HK-2 (cell line): Measurements from ENCODE around the gene DDTL.
"Not testable (repeated sequence)": the region's sequence is repeated elsewhere in the genome, so short reads cannot be mapped to it uniquely, and the experiment has no call there.

Experiments used
- DNase-seq: peaks from one replicate; pipeline ENCODE4 v3.0.0-alpha.2; 2018; ENCODE audit not compliant: unreplicated experiment

Gene DDTL

DNA sequence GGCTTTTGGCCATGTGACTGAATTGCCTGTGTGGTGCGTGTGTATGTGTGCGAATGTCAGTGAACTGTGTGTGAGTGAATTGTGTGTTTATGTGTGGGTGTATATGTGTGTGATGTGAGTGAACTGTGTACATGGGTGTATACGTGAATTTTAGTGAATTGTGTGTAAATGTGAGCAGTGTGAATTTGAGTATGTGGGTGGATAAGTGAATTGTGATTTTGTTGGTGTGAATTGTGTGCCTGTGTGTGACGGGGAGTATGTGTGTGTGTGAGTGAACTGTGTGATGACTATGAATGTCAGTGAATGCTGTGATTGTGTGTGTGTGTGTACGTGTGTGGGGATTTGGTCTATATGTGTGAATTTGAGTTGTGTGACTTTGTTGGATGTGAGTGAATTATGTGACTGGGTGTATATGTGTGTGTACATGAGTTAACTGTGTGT is 3.5 kb downstream of the DDTL start:
- no peak for DNase-seq

DNA sequence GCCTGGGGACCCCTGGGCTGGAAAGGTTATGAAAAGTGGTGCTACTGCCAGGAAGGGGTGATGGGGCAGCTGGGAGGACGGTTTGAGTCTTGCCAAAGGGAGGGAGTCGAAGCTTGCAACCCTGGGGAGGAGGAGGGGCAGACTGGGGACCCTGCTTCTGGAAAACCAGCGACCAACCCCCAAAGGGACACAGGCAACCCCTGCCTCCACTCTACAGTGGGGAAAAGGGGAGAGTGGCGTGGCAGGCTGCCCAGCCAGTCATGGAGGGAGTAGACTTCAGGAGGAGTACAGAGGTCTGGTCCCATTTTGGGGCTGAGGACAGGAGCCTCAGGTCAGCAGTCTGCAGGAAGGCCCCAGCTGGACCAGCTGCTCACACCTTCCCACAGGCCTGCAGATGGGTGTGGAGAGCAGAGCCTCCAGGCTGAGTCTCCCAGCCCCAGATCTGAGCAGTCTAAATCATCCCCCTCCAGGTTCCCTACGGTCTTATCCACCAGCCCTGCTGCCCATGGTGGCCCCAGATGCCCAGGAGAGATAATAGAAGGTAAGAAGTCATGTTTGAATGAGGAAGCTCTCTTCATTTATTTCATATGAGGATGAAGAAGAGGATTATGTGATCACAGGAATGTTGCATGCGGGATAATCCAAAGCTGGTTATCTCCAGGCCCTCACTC is 4.3 kb downstream of the DDTL start:
- no peak for DNase-seq

DNA sequence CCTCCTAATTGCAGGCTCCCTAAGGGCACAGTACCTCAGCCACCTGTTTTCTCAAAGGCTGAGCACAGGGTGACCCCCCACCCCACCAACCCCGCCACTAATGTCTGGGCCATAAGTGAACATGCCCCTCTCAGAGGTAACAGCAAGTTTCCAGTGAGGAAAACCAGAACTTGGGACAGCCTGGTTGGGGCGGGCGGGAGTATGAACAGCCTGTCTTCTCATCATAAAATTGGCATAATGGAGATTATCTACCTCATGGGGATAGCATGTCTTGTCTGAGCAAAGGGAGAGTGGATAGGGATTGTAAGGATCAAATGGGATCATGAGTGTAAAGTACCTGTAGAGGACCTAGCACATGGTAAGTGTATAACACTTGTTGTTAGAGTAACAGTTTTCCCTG is 5.2 kb downstream of the DDTL start:
- DNase-seq = not testable (repeated sequence)

DNA sequence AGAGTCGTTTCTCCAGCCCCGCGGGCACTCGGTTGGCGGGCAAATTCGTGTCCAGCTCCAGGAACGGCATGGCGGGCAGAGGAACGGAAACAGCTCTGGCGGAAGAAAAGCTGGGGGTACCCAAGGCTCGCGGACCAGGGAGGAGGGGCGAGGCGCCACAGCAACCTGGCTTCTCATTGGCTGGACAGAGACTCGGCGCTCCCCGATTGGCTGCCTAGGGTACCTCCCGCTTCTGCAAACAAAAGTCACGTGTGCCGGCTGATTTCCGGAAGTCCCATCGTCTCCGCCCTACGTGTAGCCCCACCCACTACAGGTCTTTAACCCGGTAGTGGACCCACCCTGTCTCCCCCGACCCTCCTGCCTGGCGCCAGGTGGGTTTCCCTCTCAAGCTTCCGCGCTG is 7.7 kb downstream of the DDTL start, which contains the start of gene DDT:
Gene DDT (minus strand): TSS at position 97 of the 400 bp plus-strand sequence. CDS start 27 bp downstream, at position 70.
- DNase-seq = not testable (repeated sequence)

DNA sequence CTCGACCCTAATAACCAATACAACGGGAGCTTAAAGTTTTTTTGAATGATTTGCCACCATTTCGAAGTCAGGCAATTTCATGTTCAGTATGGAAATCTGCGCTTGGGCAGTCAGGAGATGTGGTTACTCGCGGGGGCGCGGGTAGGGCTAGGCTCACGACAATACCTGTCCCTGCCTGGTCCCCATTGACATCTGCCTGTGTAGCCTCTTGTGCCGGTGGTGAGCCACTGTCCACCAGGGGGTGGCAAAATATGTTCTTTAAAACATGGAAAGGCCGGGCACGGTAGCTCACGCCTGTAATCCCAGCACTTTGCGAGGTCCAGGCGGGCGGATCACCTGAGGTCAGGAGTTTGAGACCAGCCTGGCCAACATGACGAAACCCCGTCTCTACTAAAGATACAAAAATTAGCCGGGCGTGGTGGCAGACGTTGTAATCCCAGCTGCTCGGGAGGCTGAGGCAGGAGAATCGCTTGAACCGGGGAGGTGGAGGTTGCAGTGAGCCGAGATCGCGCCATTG is 8.2 kb downstream of the DDTL start:
- DNase-seq = not testable (repeated sequence)

DNA sequence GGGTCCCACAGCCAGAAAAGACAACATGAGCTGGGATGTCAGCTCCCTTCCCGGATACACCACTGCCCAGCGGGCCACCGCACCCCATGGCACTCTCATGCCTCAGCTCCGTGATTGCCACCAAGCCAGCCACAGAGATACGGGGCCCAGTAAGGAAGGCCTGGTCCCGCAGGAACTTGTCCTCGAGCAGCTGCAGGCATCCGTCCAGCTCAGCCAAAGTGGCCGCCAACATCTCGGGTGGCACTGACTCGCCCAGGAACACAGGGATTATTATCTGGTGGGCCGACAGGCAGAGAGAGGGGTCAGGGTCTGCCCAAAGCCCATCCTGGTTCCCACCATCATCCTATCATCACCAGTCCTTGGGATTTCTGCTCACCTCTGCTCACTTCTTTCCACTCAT is 10.6 kb downstream of the DDTL start:
- DNase-seq = not testable (repeated sequence)

DNA sequence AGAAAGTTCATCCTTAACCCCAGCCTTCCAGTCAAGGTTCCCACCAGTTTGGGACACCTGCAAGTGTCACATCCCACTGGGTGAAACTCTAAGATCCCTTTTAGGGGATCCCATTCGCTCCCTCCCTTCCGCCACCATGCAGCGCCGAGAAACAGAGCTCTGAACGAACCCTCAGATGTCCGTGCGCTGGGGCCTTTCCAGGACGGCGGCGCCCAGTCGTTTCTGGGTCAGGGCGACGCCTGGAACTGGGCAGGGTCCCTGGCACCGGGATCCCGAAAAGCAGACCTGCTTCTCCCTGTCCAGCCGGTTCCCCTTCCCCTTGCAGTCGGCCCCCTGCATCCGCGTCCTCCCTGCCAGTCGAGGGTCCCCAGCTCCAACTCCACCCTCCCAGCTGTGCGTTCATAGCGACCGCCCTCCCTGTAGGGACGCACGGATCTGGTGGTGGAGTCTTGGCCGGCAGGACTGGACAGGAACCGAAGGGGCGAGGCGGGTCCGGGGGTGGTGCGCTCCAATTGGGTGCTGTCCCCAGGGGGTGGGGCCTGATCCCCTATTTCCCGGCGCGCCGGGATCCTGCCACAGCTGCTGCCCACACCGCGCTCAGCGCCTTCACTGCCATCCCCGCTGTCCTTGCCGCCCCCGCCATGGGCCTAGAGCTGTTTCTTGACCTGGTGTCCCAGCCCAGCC is 13.0 kb downstream of the DDTL start, which contains the start of gene GSTT2:
Gene GSTT2 (plus strand): TSS at position 578 of the 684 bp plus-strand sequence.
- not testable (repeated sequence) for DNase-seq

DNA sequence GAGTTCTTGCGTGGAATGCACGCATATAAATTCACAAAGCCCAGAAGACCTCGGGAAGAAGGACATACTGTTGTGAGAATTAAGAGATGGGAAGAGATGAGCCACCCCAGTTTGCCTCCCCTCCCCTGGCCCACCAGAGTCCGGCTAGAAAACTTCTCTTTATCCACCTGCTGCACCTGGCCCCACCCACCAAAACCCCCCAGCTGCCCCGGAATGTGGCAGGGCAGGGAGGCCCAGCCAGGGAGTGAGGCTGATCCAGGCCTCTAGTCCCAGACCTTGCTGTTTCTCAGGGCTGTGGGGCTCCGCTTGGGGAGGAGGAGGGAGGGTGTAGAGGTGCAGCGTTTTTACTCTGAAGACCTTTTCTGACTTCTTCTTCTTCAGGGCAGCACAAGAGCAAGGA is 13.9 kb downstream of the DDTL start:
- DNase-seq = not testable (repeated sequence)

DNA sequence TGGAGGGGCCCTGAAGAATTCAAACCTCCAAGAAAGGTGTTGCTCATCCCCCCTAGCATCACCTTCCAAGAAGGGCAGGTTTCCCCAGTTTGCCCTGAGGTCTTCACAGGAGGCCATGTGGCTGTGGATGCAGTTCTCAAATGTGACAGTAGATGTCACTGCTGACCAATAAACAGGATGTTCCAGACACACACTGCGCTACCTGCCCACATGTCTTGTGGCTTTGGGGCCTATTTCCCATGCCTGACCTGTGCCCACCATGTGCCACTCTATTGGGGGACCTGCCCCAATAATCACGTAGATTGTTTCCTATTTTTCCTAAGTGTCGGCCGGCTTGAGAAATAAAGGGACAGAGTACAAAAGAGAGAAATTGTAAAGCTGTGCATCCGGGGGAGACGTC is 17.7 kb downstream of the DDTL start:
- peak; percentile 42 for DNase-seq

DNA sequence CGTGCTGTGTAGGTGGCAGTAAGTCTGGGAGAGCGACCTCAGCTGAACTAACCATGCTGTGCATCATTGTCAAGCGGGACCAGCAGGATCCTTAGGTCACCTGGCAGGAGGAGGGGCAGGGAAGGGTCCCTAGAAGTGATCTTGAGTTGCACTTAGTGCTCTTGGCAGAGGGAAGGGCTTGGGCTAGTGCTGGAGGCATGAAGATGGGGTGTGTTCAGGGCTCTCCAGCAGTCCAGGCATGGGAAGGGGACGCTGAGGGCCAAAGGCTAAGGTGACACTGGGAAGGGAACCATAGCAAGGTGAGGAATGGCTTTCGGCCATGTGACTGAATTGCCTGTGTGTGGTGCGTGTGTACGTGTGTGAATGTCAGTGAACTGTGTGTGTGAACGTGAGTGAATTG is 19.4 kb downstream of the DDTL start:
- DNase-seq = not testable (repeated sequence)

DNA sequence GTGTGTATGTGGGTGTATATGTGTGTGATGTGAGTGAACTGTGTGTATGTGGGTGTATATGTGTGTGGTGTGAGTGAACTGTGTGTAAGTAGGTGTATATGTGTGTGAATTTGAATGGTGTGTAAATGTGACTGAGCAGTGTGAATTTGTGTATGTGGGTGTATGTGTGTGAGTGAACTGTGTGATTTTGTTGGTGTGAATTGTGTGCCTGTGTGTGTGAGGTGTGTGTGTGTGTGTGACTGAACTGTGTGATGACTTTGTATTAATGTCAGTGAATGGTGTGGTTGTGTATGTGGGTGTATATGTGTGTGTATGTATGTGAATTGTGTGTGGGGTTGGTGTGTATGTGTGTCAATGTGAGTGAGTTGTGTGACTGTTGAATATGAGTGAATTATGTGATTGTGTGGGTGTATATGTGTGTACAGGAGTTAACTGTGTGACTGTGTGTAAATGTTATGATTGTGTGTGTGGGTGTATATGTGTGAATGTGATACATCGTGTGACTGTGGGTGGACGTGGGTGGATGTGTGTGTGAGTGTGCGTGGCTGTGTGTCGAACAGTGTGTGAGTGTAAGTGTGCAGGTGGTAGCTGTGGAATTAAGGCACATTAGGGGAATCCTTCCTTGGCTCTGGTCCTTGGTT is 20.0 kb downstream of the DDTL start:
- DNase-seq = not testable (repeated sequence)

DNA sequence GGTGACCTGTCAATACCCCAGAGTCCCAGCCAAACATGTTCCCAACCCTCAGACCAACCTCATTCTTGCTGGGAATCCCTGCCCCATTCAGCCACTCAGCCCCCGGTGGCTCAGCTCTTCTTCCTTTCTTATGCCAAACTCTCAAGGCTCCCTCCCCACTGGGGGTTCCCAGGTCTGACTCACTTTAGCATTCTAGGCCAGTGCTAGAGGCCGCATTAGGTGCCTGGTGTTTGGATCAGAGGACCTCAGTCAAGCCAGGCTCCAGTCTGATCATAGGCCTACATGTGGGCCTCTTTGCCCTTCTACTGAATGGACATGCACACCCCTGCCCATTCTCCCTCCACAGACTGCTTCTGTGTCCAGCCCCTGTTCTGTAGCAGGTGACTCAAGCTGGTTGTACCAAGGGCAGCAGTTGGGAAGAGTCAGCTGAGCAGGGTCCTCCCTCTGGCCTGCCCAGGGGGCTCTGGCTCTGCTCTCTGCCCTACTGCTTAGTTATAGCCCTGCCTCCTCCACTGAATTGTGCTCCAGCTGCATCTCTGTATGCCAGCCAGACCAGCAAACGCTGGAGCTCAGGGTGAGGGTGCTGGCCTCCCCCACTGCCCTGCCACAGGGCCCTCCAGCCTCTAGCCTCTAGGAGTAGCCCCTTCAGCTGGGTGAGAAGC is 23.0 kb downstream of the DDTL start:
- peak; percentile 13 for DNase-seq

DNA sequence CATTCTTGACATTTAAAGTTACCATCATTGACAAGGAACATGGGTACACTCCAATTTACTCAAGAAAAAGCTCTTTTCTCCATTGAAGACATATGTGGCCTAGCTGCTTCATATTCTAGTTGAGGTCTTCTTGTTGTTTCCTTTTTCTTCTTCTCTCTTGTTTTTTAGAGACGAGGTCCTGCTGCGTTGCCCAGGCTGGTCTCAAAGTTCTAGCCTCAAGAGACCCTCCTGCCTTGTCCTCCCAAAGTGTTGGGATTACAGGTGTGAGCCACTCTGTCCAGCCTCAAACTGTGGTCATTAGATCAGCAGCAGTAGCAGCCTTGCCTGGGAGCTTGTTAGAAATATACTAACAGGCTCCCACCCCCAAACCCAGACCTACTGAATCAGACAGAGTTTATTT is 26.4 kb downstream of the DDTL start:
- not testable (repeated sequence) for DNase-seq

DNA sequence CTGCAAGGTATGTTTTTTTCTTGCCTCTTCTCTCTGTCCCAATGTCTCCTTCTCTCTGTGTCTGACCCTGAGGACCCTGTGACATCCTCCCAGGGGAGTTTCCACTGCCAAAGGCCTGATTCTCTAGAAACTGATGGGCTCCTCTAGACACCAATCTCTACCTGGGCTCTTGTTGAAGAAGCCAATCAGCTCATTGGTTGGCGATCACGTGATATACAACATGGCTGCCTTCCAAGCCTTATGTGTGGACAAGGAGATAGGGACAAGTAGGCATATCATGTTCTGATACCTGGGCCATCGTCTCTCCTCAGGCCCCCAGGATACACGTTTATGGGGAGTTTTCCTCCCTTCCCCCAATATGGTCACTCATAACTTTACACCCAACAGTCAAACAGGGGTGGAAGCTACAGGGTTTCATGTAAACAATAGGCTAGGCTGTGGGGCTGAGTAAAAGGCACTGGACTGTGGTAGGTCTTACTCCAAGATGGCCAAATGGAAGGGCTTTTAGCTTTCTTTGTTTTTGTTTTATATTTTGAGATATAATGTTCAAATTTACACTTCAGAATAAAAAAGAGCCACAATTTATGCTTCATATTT is 27.0 kb downstream of the DDTL start:
- DNase-seq = not testable (repeated sequence)

DNA sequence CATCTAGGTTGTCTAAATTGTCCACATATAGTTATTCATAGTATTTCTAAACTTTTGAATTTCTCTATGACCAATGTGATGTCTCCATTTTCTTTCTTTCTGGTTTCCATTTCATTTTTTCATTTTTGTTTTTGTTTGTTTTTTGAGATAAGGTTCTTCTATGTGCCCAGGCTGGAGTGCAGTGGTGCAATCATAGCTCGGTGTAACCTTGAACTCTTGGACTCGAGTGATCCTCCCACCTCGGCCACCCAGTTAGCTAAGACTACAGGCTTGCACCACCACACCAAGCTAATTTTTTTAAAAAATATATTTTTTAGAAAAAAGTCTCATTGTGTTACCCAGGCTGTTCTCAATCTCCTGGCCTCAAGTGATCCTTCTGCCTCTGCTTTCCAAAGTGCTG is 30.4 kb downstream of the DDTL start:
- DNase-seq = no peak

DNA sequence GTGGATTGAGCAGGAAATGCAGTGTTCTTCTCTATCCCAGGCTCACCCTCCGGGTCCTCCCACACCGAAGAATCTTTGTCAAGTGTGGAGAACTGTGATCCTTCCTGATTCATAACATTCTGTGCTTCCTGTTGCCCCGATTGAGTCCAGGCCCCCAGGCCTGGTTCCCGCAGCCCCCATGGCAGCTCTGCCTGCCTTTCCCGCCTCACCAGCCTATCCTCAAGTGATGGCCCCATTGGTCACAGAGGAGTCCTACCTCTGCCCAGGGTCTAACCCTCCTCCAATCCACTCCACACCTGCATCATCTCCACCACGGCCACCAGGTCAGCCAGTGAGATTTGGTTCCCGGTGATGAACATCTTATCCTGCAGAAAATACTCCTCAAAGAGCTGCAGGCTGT is 33.1 kb downstream of the DDTL start:
- DNase-seq = not testable (repeated sequence)

DNA sequence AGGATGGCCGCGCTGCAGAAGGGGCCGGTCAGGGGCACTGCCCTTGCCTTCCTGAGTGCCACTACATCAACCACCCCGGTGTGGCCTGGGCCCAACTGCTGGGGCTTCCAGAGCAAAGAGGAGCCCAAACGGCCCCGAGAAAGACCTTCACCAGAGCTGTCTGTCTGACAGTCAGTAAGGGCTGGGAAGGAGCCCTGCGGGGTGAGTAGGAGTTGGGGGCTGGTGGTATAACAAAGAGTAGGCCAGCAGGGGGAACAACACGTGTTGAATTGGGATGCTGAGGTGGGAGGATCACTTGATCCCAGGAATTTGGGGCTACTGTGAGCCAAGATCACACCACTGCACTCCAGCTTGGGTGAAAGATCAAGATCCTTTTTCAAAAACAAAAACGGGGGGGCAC is 34.6 kb downstream of the DDTL start:
- no peak for DNase-seq

DNA sequence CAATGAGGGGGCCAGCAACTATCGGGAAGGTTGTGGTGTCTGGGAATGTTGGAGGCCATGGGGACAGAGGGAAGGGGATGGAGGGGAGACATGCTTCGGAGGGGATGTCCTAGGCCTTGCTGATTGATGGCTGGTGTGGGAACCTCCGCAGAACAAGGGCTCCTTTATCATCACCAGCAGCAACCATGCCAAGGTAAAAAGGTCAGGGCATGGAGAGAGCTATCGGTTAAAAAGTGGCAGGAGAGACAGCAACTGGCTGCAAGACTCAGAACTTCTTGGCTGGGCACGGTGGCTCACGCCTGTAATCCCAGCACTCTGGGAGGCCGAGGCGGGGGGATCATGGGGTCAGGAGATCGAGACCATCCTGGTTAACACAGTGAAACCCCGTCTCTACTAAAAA is 35.6 kb downstream of the DDTL start:
- no peak for DNase-seq

DNA sequence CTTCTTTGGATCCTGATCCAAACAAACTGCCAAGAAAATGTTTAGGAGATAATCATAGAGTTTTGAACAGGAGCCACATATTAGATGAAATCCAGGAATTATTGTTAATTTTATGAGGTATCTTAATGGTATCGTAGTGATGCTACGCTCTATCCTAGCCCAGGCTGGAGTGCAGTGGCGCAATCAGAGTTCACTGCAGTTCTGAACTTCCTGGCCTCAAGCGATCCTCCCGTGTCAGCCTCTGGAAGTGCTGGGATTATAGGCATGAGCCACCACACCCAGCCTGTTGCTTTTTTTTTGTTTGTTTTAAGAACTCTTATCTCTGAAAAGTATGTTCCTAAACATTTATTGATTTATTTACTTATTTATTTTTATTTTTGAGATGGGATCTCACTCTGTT is 36.2 kb downstream of the DDTL start:
- DNase-seq = no peak

DNA sequence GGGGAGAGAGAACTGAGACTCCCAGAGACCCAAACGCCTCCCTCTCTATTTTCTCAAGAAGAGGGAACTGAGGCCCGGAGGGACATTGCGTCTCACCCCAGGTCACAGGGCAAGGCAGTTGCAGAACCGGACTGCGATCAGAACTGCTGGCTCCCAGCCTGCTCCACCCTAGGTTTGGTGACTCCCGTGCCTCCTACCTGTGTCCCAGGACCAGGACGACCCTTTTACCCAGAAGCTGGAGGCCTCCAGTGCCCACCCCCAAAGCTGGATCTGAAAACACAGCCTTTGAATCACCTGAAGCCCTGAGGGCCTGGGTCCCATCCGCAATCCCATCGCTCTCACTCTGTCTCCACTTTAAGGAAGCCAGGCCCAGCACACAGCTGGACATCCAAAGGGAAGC is 37.2 kb downstream of the DDTL start:
- DNase-seq = no peak

DNA sequence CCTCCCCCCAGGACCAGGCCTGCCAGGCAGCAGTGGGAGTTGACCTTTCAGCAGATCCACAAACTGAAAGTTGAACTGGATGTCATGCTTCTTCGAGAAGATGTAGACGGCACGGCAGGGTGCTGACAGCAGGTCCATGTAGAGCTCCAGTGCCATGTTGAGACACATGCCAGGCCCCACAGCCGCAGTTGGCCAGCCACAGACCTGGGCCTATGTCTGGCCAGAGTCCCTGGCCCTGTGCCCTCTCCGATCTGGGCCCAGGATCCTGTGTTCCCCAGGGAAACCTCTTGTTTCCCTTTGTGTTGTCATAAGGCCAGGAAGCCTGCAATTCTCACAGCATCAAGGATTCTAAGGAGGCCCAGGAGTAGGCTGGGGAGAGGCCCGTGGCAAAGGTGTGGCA is 38.5 kb downstream of the DDTL start, which contains the start of gene GSTT4:
Gene GSTT4 (minus strand): TSS at position 253 of the 400 bp plus-strand sequence. CDS start 97 bp downstream, at position 156.
- no peak for DNase-seq
